GM18498 (cell line): ENCODE measurements around the gene BOK.
"Not testable (repeated sequence)": the region's sequence is repeated elsewhere in the genome, so short reads cannot be mapped to it uniquely, and the experiment has no call there.

ENCODE experiments used
- ATAC-seq: cut with Tn5 transposase; IDR thresholded peaks from one replicate; pipeline ENCODE4 v1.9.1; 2021; ENCODE audit warnings: mild to moderate bottlenecking, moderate library complexity; ENCODE audit not compliant: unreplicated experiment

BOK gene

DNA sequence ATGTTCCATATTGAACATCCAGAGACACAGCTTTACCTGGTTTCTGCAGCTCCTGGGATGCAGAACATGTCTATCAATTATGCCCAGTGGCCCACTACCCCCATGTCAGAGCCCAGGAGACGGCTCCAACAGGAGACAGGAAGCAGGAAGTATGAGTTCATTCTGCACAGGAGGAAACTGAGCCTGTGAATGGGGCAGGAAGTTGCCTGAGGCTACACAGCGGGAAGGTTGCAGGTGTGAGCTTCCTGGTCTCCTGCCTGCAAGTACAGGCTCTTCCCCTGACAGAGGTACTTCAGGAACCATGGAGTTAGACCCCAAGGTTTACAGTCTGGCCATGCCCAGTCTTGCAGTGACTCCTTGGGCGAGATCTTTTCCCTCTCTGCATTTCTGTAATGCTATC lies 2.8 kb upstream of the BOK start:
- ATAC-seq: no peak

DNA sequence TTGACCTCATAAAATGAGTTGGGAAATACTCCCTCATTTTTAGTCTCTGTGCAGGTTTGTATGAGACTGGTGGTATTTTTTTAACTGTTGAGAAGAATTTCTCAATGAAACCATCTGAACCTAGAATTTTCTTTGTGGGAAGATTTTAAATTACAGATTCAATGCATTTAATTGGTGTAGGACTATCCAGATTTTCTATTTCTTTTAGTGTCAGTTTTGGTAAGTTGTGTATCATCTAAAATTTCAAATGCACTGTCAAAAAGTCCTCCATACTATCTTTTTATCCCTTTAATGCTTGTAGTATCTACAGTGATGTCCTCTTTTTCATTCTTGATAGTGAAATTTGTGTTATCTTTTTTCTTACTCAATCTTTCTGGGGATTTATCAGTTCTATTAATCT lies 1.8 kb upstream of the BOK start:
- no peak for ATAC-seq

DNA sequence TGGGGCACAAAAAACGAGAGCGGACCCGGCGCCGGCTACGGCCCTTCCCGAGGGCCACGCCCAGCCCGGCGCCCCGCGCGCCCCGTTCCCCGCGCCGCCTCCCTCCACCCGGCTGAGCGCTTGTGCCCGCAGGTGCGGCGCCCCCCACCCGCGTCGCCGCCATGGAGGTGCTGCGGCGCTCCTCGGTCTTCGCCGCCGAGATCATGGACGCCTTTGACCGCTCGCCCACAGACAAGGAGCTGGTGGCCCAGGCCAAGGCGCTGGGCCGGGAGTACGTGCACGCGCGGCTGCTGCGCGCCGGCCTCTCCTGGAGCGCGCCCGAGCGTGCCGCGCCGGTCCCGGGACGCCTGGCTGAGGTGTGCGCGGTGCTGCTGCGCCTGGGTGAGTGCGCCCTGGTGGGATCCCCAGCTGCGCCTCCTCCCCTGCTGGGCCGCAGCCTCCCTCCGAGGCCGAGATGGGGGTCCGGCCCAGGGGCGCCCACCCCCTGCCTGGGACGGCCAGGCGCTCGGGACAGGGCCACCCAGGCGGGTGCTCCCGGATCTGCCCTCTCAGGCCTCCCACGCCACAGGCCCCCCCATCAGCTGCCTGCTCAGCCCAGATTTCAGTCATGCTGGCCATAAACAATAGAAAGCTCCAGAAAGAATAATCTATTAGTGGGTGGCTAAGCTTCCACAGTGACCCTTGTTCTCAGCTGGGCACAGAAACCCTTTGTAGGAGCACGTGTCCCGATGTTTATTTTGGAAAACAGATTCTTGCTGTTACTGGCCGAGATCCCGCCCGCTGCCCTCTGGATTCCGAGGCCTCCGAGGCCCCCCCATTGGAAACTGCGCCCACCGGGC lies 997 bp downstream of the BOK start:
- no peak for ATAC-seq

DNA sequence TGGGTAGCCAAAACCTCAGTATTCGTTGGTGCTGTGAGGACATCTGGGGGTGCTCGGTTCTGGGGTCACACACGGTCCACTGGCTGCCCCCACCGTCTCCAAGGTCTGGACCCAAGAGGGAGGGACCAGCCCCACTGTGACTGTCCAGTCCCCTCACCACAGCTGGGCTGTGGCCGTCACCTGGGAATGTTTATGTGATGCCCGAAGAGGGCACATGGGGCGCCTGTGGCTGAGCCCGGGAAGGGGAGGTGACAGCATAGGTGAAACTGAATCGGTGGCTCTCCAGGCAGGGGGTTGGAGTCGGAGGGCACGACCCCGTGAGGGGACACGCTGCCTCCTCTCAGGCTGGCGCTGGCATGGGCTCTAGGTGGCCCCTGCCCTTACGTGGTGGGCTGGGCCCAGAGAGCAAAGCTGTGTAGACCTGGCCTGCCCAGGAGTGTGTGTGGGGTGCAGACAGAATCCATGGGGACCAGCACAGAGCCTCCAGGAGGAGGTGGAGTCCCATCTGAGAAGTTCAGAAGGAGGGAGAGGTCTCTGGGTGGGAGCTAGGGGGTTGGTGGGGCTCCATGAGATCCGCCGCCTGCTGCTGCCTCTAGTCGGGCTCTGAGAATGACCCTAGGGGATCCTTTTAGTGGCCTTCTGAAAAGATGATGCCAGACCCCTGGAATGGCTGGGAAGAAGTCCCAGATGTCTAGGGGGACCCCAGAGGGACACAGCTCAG lies 1.8 kb downstream of the BOK start:
- no peak for ATAC-seq

DNA sequence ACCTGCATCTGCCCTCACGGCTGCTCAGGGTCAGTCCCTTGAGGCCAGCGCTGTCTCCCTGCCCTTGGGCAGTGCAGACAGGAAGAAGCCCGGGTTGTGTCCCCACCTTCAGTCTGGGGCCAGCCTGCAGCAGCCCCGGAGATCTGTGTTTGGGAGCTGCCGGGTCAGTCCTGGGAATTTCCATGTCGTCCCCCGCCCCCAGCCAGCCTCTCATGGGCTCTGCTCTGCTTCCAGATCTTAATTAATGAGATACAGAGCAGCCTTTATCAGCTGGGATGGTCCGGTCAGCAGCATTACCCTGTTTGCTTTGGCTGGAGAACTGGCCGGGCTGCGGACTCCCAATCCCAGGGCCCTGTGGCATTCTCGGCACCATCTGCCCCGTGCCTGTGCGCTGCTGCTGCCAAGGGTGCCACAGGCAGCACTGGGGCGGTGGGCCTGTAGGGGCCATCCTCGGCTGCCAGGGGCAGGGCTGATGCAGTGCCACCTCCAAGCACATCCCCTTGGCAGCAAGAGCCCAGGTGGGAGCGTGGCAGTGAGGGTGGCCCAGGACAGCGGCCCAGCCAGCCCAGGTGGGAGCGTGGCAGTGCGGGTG lies 2.4 kb downstream of the BOK start:
- ATAC-seq: no peak

DNA sequence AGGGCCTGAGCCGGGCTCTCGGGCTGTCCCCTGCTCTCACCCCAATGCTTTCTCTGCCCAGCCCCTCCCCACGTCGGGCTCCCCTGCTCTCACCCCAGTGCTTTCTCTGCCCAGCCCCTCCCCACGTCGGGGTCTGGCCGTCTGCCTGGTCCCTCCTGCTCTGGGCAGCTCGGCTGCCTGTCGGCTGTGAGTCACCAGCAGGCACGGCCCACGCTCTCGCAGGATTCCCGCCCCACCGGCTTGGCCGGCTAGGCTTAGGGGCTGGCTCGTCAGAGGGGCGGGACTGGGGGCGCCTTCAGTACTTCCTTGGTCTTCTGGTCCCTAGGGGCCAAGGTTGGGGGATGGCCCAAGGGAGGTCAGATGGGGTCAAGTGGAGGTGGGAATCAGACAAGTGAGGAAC lies 3.3 kb downstream of the BOK start:
- no peak for ATAC-seq

DNA sequence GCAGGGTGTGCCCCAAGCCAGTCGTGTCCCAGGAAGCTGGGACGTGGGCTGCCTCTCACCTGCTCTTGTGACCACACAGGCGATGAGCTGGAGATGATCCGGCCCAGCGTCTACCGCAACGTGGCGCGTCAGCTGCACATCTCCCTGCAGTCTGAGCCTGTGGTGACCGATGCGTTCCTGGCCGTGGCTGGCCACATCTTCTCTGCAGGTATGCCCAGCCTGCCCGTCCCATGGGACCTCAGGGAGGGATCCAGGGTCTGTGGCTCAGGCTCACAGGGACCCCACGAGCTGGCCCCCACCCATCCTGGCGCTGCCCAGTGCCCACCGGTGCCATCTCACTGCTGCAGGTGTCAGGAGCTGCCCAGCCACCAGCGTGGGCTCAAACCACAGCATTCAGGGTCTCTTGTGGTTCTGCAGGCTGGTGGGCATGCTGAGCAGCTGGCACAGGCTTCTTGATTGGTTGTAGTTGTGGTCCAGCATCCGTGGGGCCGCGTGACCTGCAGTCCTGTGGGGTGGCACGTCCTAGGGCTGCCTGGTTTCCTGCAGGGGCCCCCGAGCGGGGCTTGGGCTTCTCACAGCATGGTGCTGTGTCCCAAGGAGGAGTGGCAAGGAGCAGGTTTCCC lies 3.8 kb downstream of the BOK start:
- ATAC-seq: no peak

DNA sequence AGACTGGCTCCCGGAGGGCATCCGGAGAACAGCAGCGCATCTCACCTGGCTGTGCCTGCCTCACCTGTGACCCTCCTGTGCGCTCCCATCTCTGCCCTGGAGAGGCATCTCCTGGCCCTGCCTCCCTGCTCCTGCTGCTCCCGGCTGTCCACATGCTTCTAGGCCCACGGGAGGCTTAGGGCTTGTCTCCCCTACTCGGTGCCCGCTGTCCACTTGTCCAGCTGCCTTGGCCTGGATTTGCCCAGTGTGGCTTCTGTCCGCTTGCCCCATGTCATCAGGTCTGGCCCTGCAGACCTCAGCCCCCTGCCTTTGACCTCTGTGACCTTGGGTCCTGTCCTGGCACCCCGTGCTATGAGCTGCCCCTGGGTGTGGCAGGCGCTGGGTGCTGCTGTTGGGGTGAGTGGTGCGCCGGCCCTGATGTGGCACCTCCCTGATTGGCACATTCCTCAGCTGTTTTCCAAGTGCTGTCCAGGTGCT lies 4.5 kb downstream of the BOK start:
- ATAC-seq: no peak

DNA sequence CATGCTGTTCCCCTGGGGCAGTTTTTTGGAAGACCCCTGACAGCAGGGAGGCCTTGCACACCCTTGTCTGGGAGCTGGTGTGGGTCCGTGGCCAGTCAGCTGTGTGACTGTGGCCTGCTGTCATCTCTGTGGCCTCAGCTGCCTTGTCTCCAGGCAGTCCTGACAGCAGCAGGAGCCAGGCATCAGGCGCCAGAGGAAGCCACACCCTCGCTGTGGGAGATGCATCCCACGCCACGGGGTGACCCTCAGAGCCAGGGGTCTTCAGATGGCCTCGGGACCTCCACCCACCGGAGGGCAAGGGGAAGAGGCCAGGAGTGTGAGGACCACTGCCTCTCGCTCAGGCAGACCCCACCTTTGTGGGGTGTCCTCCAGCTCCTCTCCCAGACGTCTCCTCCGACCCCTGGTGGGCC lies 5.0 kb downstream of the BOK start:
- no peak for ATAC-seq

DNA sequence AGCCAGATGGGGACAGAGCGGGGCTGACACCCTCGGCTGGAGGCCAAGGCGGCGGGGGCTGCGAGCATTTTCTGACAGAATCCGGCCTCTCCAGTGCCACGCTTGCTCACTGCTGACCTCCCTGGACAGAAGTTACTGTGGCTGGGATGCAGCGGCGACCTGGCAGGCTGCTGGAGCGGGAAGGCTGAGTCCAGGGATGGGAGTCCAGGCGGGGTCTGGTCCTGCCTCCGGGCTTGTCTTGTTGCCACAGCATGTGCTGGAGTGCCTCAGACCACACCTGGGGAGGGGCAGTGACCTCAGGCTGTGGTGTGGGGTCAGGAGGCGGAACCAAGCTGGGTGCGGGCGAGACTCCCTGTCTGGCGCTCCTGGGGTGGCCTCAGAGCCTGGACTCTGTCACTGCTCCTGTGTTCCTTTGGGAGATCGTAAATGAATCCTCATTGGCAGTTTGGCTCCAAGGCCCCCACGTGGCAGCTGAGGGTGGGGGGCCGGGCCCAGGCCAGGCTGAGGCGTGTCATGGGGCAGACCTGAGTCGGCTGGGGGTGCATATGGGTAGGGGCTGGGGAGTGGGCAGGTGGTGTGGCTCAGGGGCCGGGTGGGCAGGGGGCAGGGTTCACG lies 5.5 kb downstream of the BOK start:
- no peak for ATAC-seq

DNA sequence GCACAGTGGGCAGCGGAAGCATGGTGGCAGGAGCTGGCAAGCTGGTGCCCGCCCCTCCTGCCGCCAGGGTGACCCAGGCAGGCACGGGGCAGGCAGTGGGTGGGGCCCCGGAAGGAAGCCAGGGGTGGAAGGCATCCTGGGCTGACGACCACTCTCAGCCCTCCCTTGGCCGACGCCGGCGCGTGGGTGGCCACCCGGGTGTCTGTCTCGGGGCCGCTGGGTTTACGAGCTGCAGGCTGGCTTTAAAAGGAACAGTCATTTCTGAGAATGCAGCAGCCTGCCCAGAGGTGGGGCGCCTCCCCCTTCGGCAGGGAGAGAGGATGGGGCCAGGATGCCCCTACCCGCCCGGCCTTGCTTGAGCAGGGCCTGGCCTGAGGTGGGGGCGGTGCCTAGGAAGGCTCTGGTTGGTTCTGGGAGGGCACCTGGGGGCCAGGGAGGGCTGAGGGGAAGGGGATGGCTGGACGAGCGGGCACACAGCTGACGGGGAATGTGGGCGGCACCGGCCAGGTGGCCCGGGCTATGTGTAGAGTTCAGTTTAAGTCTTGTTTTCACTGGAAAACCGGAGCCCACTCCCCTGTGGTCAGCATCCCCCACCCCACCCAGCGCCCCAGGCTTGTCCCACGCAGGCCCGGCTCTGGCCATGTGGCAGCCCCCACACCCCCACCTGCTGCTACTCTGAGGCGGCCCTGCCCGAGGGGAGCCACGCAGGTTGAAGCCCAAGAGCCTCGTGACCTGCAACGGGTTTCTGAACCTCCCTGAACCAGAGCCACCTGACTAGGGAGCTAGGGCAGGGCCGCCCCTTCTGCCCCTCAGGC lies 6.3 kb downstream of the BOK start:
- no peak for ATAC-seq

DNA sequence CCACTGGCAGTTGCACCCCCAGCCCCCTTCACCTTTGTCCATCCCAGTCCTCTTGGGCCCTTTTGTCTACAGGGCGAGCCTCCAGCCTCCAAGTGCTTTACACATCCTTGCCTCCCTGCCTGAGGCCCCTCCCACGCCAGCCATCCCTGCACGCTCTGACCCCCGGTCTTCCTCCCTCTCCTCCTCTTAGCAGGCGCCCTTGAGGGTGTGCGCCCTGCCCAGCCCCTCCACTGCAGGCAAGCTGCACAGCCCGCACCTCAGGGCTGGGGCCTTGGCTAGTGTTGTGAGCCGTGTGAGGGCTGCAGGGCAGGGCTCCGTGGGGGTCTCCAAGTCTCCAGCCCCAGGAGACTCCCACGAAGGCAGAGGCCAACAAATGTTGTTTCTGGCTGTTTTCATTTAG lies 6.9 kb downstream of the BOK start:
- no peak for ATAC-seq

DNA sequence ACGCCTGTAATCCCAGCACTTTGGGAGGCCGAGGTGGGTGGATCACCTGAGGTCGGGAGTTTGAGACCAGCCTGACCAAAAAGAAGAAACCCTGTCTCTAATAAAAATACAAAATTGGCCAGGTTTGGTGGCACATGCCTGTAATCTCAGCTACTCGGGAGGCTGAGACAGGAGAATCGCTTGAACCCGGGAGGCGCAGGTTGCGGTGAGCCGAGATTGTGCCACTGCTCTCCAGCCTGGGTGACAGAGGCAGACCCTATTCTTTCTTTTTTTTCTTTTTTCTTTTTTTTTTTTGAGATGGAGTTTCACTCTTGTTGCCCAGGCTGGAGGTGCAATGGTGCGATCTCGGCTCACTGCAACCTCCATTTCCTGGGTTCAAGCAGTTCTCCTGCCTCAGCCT lies 7.5 kb downstream of the BOK start:
- not testable (repeated sequence) for ATAC-seq

DNA sequence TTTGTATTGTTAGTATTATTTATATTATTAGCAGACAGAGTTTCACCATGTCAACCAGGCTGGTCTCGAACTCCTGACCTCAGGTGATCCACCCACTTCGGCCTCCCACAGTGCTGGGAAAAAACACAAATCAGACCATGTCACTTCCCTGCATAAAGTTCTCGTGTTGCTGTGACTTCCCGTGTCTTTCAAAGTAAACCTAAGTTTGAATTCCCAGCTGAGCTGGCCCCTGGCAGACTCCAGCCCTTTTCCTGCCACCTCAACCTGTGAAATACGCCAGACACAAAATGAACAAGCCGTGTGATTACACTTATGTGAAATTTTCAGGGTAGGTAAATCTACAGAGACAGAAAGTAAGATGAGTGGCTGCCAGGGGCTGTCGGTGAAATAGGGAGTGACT lies 7.9 kb downstream of the BOK start:
- no peak for ATAC-seq

DNA sequence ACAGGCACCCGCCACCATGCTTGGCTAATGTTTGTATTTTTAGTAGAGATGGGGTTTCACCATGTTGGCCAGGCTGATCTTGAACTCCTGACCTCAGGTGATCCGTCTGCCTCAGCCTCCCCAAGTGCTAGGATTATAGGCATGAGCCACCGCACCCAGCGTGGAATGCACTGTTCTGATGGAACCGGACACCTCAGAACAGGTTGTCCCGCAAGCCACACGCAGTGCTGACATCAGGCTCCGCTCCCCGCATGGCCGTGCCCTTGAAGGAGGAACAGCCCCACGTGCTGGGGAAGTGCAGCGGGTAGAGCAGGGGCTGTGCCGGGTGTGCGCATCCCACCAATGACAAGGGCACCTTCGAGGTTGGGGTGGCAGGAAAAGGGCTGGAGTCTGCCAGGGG lies 8.7 kb downstream of the BOK start:
- ATAC-seq: not testable (repeated sequence)

DNA sequence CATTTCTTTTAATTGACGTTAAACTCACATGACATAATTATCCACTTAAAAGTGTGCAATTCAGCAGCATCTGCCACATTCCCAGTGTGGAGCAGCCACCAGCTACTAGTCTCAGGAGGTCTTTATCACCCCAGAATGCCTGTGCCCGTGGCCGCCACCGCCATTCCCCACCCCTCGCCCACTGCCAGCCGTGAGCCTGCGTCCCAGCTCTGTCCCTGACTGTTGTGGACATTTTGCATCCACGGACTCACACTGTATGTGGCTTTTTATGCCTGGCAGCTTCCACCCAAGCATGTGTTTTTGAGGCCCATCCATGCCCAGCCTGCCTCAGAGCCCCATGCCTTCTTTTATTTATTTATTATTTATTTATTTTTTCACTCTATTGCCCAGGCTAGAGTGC lies 9.2 kb downstream of the BOK start:
- ATAC-seq: no peak

DNA sequence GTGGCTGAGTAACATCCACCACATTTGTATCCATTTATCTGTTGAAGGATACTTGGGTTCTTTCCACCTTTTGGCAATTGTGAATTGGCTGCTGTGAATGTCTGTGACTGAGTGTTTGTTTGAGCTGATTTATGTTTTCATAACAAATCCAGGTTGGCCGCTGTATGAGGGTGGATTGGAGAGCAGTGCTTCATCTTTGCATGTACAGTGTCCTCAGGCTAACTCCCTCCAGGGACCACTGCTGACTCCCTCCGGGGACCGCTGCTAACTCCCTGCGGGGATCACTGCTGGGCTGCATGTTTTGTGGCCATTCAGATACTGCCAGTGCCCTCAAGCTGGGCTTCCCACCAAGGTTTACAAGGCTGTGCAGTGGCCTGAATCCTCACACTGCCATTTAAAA lies 10.2 kb downstream of the BOK start:
- no peak for ATAC-seq

DNA sequence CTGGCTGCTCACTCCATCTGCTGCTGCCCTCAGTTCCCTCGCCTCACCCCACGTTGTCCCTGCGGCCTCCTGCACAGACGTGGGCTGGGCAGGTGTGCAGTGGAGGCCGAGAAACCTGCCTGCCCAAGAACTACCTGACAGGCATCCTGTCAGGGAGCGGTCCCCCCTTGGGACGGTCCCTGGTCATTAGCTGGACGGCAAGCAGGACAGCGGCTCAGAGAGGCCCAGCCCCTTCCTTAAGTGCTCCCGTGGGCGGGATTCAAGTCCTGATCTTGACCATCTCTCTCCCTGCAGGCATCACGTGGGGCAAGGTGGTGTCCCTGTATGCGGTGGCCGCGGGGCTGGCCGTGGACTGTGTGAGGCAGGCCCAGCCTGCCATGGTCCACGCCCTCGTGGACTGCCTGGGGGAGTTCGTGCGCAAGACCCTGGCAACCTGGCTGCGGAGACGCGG lies 11.3 kb downstream of the BOK start:
- ATAC-seq: no peak

DNA sequence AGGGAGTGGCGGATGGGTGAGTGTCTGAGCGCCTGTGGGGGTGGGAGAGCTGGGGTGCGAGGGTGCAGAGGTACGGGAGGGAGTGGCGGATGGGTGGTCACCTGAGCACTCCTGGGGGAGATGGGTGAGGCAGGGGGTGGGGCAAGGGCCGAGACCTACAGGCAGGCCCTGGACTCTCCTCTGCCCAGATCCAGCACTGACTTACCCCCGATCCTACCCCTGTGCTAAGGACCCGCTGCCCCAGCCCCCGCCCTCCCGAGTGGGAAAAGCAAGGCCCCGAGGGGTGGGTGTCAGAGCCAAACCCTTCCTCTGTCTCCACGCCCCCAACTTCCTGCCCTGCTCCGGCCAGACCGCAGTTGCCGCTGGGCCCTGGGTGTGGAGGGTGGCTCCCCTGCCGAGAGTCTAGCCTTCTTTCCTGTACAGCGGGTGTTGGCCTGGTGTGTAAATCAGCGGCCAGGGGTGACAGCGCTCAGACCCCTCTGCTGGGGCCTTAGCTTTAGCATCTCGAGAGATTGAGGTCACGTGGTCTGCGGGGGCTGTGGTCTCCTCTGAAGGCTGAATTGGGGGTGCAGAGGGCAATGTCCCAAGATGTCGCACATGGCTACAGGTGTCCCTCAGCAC lies 12.5 kb downstream of the BOK start:
- ATAC-seq: no peak
